GM21381 (cell line): ENCODE measurements around the gene TARDBP.
"Not testable (repeated sequence)": the region's sequence is repeated elsewhere in the genome, so short reads cannot be mapped to it uniquely, and the experiment has no call there.

Experiments
- ATAC-seq: cut with Tn5 transposase; IDR thresholded peaks from one replicate; pipeline ENCODE4 v1.9.1; 2021; ENCODE audit warnings: mild to moderate bottlenecking, moderate library complexity; ENCODE audit not compliant: unreplicated experiment

Gene TARDBP

GRCh38 chr1:11058595-11059154 lies 46.2 kb downstream of the TARDBP start:
- no peak for ATAC-seq

- no peak for ATAC-seq
These were observed 46.9 kb downstream of the TARDBP start for GRCh38 chr1:11059155-11059967.

GRCh38 chr1:11059968-11060830 lies 47.7 kb downstream of the TARDBP start, which contains the start of gene SRM:
SRM (minus strand) TSS chr1:11060018; CDS start chr1:11059943, 75 bp downstream.
- ATAC-seq, result peak; percentile 91

GRCh38 chr1:11061652-11062365 lies 49.4 kb downstream of the TARDBP start:
- ATAC-seq, result no peak

- ATAC-seq, result peak; percentile 30
These were observed 50.5 kb downstream of the TARDBP start for GRCh38 chr1:11062965-11063401.

GRCh38 chr1:11063937-11064537 lies 51.6 kb downstream of the TARDBP start:
- ATAC-seq, result not testable (repeated sequence)

- ATAC-seq, result no peak
These were observed 52.5 kb downstream of the TARDBP start for GRCh38 chr1:11064942-11065341.

GRCh38 chr1:11065796-11066195 lies 53.3 kb downstream of the TARDBP start:
- no peak for ATAC-seq

- ATAC-seq, result no peak
These were observed 55.5 kb downstream of the TARDBP start for GRCh38 chr1:11067716-11068599.

GRCh38 chr1:11068600-11069473 lies 56.4 kb downstream of the TARDBP start:
- no peak for ATAC-seq

- no peak for ATAC-seq
These were observed 58.4 kb downstream of the TARDBP start for GRCh38 chr1:11070876-11071275.

- no peak for ATAC-seq
These were observed 59.2 kb downstream of the TARDBP start for GRCh38 chr1:11071463-11072215.

- ATAC-seq, result no peak
These were observed 59.9 kb downstream of the TARDBP start for GRCh38 chr1:11072216-11072917.

GRCh38 chr1:11073398-11073797 lies 60.9 kb downstream of the TARDBP start:
- ATAC-seq, result not testable (repeated sequence)
